Fibroblast of lung (primary cell): ENCODE results near the gene WDR4.

ENCODE experiments used
- CTCF ChIP-seq, 2 donors: IDR thresholded peaks in 1 of 2; conservative IDR thresholded peaks in 1 of 2; 1 replicate in 1 of 2; 2 replicates in 1 of 2; pipeline ENCODE4 v1.5.1; 2011 to 2012; ENCODE audit warnings: low read length in 2 of 2, control low read depth in 1 of 2, inconsistent platforms in 1 of 2, low read depth in 1 of 2, mild to moderate bottlenecking in 1 of 2
- EZH2 ChIP-seq: IDR thresholded peaks from 2 replicates; pipeline ENCODE4 v1.5.1; 2012; ENCODE audit warnings: low read length, control low read depth, mild to moderate bottlenecking; ENCODE audit errors: missing control alignments

GRCh38 chr21:42806509-42807140 is 72.7 kb downstream of the WDR4 start:
- TF ChIP-seq CTCF (conservative IDR thresholded peaks at IDR 0.05 in 1 of 2, IDR thresholded peaks at IDR 0.05 in 1 of 2; ENCODE audit: low read depth in 1 of 2, low read length in 2 of 2) (no peak), EZH2 (no peak)
